ENCODE results near the gene TACC3. TPM values are rescaled to one million over a fixed set of nuclear protein-coding genes. Genes with fewer than 3 reads are reported as not detected.
"Not testable (repeated sequence)": the region's sequence is repeated elsewhere in the genome, so short reads cannot be mapped to it uniquely, and the experiment has no call there.

Gene TACC3
- total RNA-seq, 1 experiment from 2014 or later, result 54.0 TPM

DNA sequence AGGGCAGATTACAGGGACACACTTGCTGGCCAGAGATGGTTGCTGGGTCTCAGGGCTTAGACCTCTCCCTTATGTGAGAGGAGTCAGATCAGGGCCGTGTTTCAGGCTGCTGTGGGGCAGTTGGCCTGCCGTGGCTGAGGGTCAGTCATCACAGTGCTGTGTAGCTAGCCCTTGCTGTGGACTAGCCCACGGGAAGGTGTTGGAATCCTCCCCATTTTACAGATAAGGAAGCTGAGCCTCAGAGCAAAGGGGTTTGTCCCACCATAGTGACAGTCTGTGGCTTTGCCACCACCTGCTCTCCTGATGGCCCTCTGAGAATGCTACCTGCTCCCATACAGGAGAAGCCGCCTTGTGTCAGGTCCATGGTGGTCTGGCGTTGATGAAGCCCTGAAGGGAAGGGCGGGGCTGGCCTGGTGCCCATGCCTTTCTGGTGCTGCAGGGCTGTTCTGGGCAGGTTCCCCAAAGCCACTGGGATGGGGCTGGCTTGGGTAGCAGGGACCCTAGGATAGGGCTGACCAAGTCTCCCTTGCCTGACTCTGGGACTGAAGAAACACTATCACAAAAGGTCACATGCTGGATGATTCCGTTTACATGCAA is 34.8 kb upstream of the TACC3 start:
- Histone ChIP-seq H3K27me3 (ENCODE audit: control insufficient read depth, insufficient read depth, low read length) (peaks cover 15% of the 10 kb centered on the region), H3K36me3 (replicated peaks; ENCODE audit: control insufficient read depth, insufficient read depth, low read length) (peaks cover 1% of the 10 kb centered on the region), H3K4me3 (ENCODE audit: insufficient read depth, low read depth, low read length) (no peak overlapping the region)
- DNase-seq, result peak; percentile 40

GRCh38 chr4:1690698-1691097 is 30.6 kb upstream of the TACC3 start:
- peaks cover 17% of the 10 kb centered on the region for H3K36me3 ChIP-seq (replicated peaks; ENCODE audit: control insufficient read depth, insufficient read depth, low read length)
- H3K4me3 ChIP-seq (ENCODE audit: insufficient read depth, low read depth, low read length), result no peak overlapping the region
- no peaks in the 10 kb centered on the region for H3K27me3 ChIP-seq (ENCODE audit: control insufficient read depth, insufficient read depth, low read length)
- DNase-seq, result no peak

GRCh38 chr4:1691737-1692373 is 29.5 kb upstream of the TACC3 start:
- Histone ChIP-seq H3K36me3 (replicated peaks; ENCODE audit: control insufficient read depth, insufficient read depth, low read length) (peaks cover 22% of the 10 kb centered on the region), H3K4me3 (ENCODE audit: insufficient read depth, low read depth, low read length) (no peak overlapping the region), H3K27me3 (ENCODE audit: control insufficient read depth, insufficient read depth, low read length) (no peaks in the 10 kb centered on the region)
- no peak for DNase-seq

GRCh38 chr4:1693131-1693896 is 28.0 kb upstream of the TACC3 start:
- H3K4me3 ChIP-seq (ENCODE audit: insufficient read depth, low read depth, low read length), result no peak overlapping the region
- H3K27me3 ChIP-seq (ENCODE audit: control insufficient read depth, insufficient read depth, low read length), result no peaks in the 10 kb centered on the region
- peak; percentile 86 for DNase-seq
- H3K36me3 ChIP-seq (replicated peaks; ENCODE audit: control insufficient read depth, insufficient read depth, low read length), result peaks cover 23% of the 10 kb centered on the region

DNA sequence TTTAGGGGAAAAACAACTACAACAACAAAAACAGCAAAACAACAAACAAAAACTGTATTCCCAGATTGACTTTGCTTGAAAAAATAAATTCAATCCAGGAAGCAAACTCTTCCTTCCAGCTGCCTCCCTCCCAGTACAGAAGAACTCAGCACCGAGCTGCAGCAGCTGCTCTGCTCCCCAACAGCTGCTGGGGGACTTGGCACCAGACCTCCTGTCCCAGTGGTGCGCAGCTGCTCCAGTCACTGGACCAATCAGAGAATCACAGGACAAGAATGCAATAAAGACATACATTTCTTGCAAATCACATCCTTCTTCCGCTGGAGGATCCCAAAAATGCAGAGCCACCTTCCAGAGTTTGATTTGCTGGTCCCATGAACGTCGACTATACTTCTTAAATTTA is 25.4 kb upstream of the TACC3 start:
- Histone ChIP-seq H3K36me3 (replicated peaks; ENCODE audit: control insufficient read depth, insufficient read depth, low read length) (peaks cover 25% of the 10 kb centered on the region), H3K4me3 (ENCODE audit: insufficient read depth, low read depth, low read length) (no peak overlapping the region), H3K27me3 (ENCODE audit: control insufficient read depth, insufficient read depth, low read length) (no peaks in the 10 kb centered on the region)
- DNase-seq, result no peak

- H3K36me3 ChIP-seq (replicated peaks; ENCODE audit: control insufficient read depth, insufficient read depth, low read length), result peaks cover 11% of the 10 kb centered on the region
- not testable (repeated sequence) for H3K4me3 ChIP-seq (ENCODE audit: insufficient read depth, low read depth, low read length); H3K27me3 ChIP-seq (ENCODE audit: control insufficient read depth, insufficient read depth, low read length); DNase-seq
These were observed 19.6 kb upstream of the TACC3 start for GRCh38 chr4:1701671-1702070.

GRCh38 chr4:1703867-1704266 is 17.5 kb upstream of the TACC3 start:
- H3K4me3 ChIP-seq (ENCODE audit: insufficient read depth, low read depth, low read length), result no peak overlapping the region
- H3K27me3 ChIP-seq (ENCODE audit: control insufficient read depth, insufficient read depth, low read length), result no peaks in the 10 kb centered on the region
- peaks cover 10% of the 10 kb centered on the region for H3K36me3 ChIP-seq (replicated peaks; ENCODE audit: control insufficient read depth, insufficient read depth, low read length)
- DNase-seq, result no peak

- DNase-seq, result no peak
- H3K36me3 ChIP-seq (replicated peaks; ENCODE audit: control insufficient read depth, insufficient read depth, low read length), result peaks cover 7% of the 10 kb centered on the region
These were observed 15.6 kb upstream of the TACC3 start for GRCh38 chr4:1705732-1706131.

GRCh38 chr4:1706358-1706757 is 15.0 kb upstream of the TACC3 start:
- H3K27me3 ChIP-seq (ENCODE audit: control insufficient read depth, insufficient read depth, low read length), result no peaks in the 10 kb centered on the region
- H3K4me3 ChIP-seq (ENCODE audit: insufficient read depth, low read depth, low read length), result no peak overlapping the region
- H3K36me3 ChIP-seq (replicated peaks; ENCODE audit: control insufficient read depth, insufficient read depth, low read length), result peaks cover 7% of the 10 kb centered on the region
- no peak for DNase-seq

More at GRCh38 chr4:1705732-1706131, 15.6 kb upstream of the TACC3 start:
- Histone ChIP-seq H3K27me3 (ENCODE audit: control insufficient read depth, insufficient read depth, low read length) (no peaks in the 10 kb centered on the region), H3K4me3 (ENCODE audit: insufficient read depth, low read depth, low read length) (no peak overlapping the region)

- Histone ChIP-seq H3K36me3 (replicated peaks; ENCODE audit: control insufficient read depth, insufficient read depth, low read length) (peaks cover 6% of the 10 kb centered on the region), H3K27me3 (ENCODE audit: control insufficient read depth, insufficient read depth, low read length) (no peaks in the 10 kb centered on the region), H3K4me3 (ENCODE audit: insufficient read depth, low read depth, low read length) (no peak overlapping the region)
- no peak for DNase-seq
These were observed 12.7 kb upstream of the TACC3 start for GRCh38 chr4:1708581-1708980.

DNA sequence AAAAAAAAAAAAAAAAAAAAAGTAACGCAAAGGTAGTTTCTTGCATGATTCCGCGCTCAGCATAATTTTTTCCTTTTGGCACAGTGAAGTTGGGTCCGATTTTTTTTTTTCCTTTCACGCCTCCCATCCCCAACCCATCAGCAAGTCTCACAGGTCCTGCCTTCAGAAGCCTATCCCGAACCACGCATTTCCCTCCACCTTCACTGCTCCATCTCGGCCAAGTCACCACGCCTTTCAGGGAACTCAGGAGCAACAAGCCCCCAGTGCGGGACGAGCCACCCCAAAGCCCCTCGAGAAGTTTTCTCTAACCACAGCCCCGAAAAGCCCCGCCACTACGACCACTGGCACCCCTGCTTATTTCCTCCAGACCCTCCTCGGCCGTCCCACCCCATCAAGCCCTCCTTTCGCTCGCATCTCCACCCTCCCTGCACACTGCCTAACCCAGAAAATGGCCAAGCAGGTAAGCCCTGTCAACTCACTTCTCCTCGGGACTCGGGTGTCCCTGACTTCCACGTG is 10.2 kb upstream of the TACC3 start:
- Histone ChIP-seq H3K36me3 (replicated peaks; ENCODE audit: control insufficient read depth, insufficient read depth, low read length) (no peaks in the 10 kb centered on the region; the same call in 1 of the 2 replicates), H3K27me3 (ENCODE audit: control insufficient read depth, insufficient read depth, low read length) (no peaks in the 10 kb centered on the region), H3K4me3 (ENCODE audit: insufficient read depth, low read depth, low read length) (peak overlapping the region; percentile 83)
- no peak for DNase-seq

GRCh38 chr4:1711571-1712215 is 9.6 kb upstream of the TACC3 start:
- no peak for DNase-seq
- Histone ChIP-seq H3K4me3 (ENCODE audit: insufficient read depth, low read depth, low read length) (peak overlapping the region; percentile 83), H3K36me3 (replicated peaks; ENCODE audit: control insufficient read depth, insufficient read depth, low read length) (no peaks in the 10 kb centered on the region), H3K27me3 (ENCODE audit: control insufficient read depth, insufficient read depth, low read length) (no peaks in the 10 kb centered on the region)

GRCh38 chr4:1712216-1713002 is 8.9 kb upstream of the TACC3 start, which contains the start of gene SLBP:
Gene SLBP (minus strand): TSS chr4:1712319. CDS start chr4:1712188, 131 bp downstream.
- peak; percentile 99 for DNase-seq
- Histone ChIP-seq H3K36me3 (replicated peaks; ENCODE audit: control insufficient read depth, insufficient read depth, low read length) (no peaks in the 10 kb centered on the region), H3K27me3 (ENCODE audit: control insufficient read depth, insufficient read depth, low read length) (no peaks in the 10 kb centered on the region), H3K4me3 (ENCODE audit: insufficient read depth, low read depth, low read length) (peak within 1 kb of the TSS; percentile 83)
